NB4 (cell line): Measurements from ENCODE around the gene EPS8L2.

ENCODE experiments used
- POLR2A ChIP-seq: IDR thresholded peaks from 2 replicates; pipeline ENCODE4 v1.6.1; 2011; ENCODE audit warnings: mild to moderate bottlenecking; ENCODE audit not compliant: insufficient read length; ENCODE audit errors: extremely low read depth
- TF ChIP-seq, protein P1 (sequence below): IDR thresholded peaks from one replicate; pipeline ENCODE4 v1.5.1; 2012; ENCODE audit warnings: low read depth, low read length
- TF ChIP-seq, protein P2 (sequence below): IDR thresholded peaks from 2 replicates; pipeline ENCODE4 v1.6.1; 2011; ENCODE audit warnings: low read depth, low read length

DNA sequence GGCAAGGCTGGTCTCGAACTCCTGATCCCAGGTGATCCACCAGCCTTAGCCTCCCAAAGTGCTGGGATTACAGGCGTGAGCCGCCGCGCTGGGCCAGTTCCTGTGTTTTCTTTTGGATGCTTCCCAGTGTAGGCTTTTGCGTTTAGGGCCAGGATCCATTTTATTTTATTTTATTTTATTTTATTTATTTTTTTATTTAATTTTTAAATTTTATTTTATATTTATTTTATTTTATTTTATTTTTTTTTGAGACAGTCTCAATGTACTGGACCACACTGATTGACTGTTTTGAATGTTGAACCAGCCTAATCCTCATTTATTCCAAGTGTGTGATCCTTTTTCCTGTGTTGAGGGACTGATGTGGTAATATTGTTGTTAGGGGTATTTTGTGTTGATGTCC, 8.4 kb downstream of the EPS8L2 start:
- TF ChIP-seq, protein P1, sequence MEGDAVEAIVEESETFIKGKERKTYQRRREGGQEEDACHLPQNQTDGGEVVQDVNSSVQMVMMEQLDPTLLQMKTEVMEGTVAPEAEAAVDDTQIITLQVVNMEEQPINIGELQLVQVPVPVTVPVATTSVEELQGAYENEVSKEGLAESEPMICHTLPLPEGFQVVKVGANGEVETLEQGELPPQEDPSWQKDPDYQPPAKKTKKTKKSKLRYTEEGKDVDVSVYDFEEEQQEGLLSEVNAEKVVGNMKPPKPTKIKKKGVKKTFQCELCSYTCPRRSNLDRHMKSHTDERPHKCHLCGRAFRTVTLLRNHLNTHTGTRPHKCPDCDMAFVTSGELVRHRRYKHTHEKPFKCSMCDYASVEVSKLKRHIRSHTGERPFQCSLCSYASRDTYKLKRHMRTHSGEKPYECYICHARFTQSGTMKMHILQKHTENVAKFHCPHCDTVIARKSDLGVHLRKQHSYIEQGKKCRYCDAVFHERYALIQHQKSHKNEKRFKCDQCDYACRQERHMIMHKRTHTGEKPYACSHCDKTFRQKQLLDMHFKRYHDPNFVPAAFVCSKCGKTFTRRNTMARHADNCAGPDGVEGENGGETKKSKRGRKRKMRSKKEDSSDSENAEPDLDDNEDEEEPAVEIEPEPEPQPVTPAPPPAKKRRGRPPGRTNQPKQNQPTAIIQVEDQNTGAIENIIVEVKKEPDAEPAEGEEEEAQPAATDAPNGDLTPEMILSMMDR, result no peak
- TF ChIP-seq, protein P2, sequence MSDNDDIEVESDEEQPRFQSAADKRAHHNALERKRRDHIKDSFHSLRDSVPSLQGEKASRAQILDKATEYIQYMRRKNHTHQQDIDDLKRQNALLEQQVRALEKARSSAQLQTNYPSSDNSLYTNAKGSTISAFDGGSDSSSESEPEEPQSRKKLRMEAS, result no peak
- no peak for TF ChIP-seq POLR2A
